GM23248 (cell line): ENCODE measurements around the gene PCDHA9. TPM values are rescaled to one million over a fixed set of nuclear protein-coding genes. Genes with fewer than 3 reads are reported as not detected.
"Not testable (repeated sequence)": the region's sequence is repeated elsewhere in the genome, so short reads cannot be mapped to it uniquely, and the experiment has no call there.

Experiments used
- DNase-seq: peaks from one replicate; pipeline ENCODE4 v3.0.0-alpha.2; 2015
- H2AFZ ChIP-seq: fragments of 200-600 bp; sonication (generic); 2 replicates; pipeline ENCODE4 v1.6.1; 2016; ENCODE audit warnings: antibody characterized with exemption
- H3F3A ChIP-seq: fragments of 200-600 bp; sonication (generic); 2 replicates; pipeline ENCODE4 v1.6.1; 2016; ENCODE audit warnings: mild to moderate bottlenecking, antibody characterized with exemption, mixed run types; ENCODE audit not compliant: insufficient read depth
- H3K27ac ChIP-seq: fragments of 200-600 bp; sonication (generic); 2 replicates; pipeline ENCODE4 v1.5.1; 2016; ENCODE audit warnings: mild to moderate bottlenecking
- H3K27me3 ChIP-seq: fragments of 200-600 bp; sonication (generic); replicated peaks from 2 replicates; pipeline ENCODE4 v1.6.1; 2016; ENCODE audit warnings: mild to moderate bottlenecking; ENCODE audit not compliant: insufficient read depth
- H3K36me3 ChIP-seq: fragments of 200-600 bp; sonication (generic); 2 replicates; pipeline ENCODE4 v1.6.1; 2016; ENCODE audit warnings: low read depth, mild to moderate bottlenecking
- H3K4me1 ChIP-seq: fragments of 200-600 bp; sonication (generic); 2 replicates; pipeline ENCODE4 v1.6.1; 2016; ENCODE audit warnings: mild to moderate bottlenecking; ENCODE audit not compliant: insufficient read depth
- H3K4me2 ChIP-seq: fragments of 200-600 bp; sonication (generic); one replicate; pipeline ENCODE4 v1.6.1; 2016; ENCODE audit warnings: mild to moderate bottlenecking; ENCODE audit not compliant: unreplicated experiment
- H3K4me3 ChIP-seq: fragments of 200-600 bp; sonication (generic); 2 replicates; pipeline ENCODE4 v1.5.1; 2016; ENCODE audit warnings: mild to moderate bottlenecking
- H3K79me2 ChIP-seq: fragments of 200-600 bp; sonication (generic); 2 replicates; pipeline ENCODE4 v1.6.1; 2016; ENCODE audit warnings: mild to moderate bottlenecking; ENCODE audit not compliant: insufficient read depth
- H3K9ac ChIP-seq: fragments of 200-600 bp; sonication (generic); 2 replicates; pipeline ENCODE4 v1.6.1; 2016; ENCODE audit warnings: mild to moderate bottlenecking
- H3K9me2 ChIP-seq: fragments of 200-600 bp; sonication (generic); 2 replicates; pipeline ENCODE4 v1.6.1; 2016; ENCODE audit warnings: mixed run types, mild to moderate bottlenecking, moderate library complexity; ENCODE audit not compliant: insufficient read depth
- H3K9me3 ChIP-seq: fragments of 200-600 bp; sonication (generic); one replicate; pipeline ENCODE4 v1.6.1; 2017; ENCODE audit warnings: low read depth
- H4K20me1 ChIP-seq: fragments of 200-600 bp; sonication (generic); 2 replicates; pipeline ENCODE4 v1.6.0; 2016; ENCODE audit not compliant: insufficient read depth
- EZH2 ChIP-seq: fragments of 200-600 bp; sonication (generic); IDR thresholded peaks from 2 replicates; pipeline ENCODE4 v1.6.1; 2018; ENCODE audit warnings: antibody characterized with exemption, mild to moderate bottlenecking; ENCODE audit not compliant: insufficient read depth, poor library complexity, severe bottlenecking
- EZH2phosphoT487 ChIP-seq: fragments of 200-600 bp; sonication (generic); IDR thresholded peaks from 2 replicates; pipeline ENCODE4 v1.6.1; 2018; ENCODE audit warnings: antibody characterized with exemption, moderate library complexity, mild to moderate bottlenecking, low read depth; ENCODE audit not compliant: insufficient read depth
- WGBS, 2 experiments: methylation state at CpG; one replicate each; pipeline ENCODE4 v1.1.6; 2015 to 2017; ENCODE audit warnings: low lambda C conversion rate in 2 of 2, low coverage in 1 of 2; ENCODE audit errors: missing lambda C conversion rate in 2 of 2; 5-methylcytosine and 5-hydroxymethylcytosine counted together
- in situ Hi-C: fragments of 300-500 bp; cut with MboI; formaldehyde crosslinking; loops from 2 replicates; pipeline ENCODE4 v1.15.0; 2020
- polyA plus RNA-seq: library from polyadenylated mRNA; unstranded; fragments of >200 nt; fragmentation: Nextera tagmentation; extraction: Ambion mirVana; gene quantifications from 2 replicates; pipeline ENCODE4 v1.2.1, GENCODE V29; 2016
- total RNA-seq: library from RNA; depleted of rRNA; stranded (reverse); fragments of >200 nt; shearing (Covaris generic); gene quantifications from 2 replicates; pipeline ENCODE4 v1.2.3, GENCODE V29; 2014

PCDHA9 gene
- total and polyA plus RNA-seq, 2 experiments from 2014 or later: 0.04 TPM; not detected in 1

- Histone ChIP-seq H3K9me2 (no peaks in the 10 kb centered on the region), H3K9ac (no peak overlapping the region), H3K4me1 (no peaks in the 10 kb centered on the region), H2AFZ (no peak overlapping the region), H3F3A (no peaks in the 10 kb centered on the region), H3K27me3 (no peaks in the 10 kb centered on the region), H3K9me3 (no peaks in the 10 kb centered on the region), H3K4me2 (no peak overlapping the region), H4K20me1 (no peaks in the 10 kb centered on the region), H3K36me3 (no peaks in the 10 kb centered on the region), H3K4me3 (no peak overlapping the region), H3K79me2 (no peaks in the 10 kb centered on the region), H3K27ac (no peak overlapping the region)
- 46 to 50% methylated on average over 39 to 53 of the region's 53 CpGs for WGBS, 2 experiments
- no peak for TF ChIP-seq EZH2phosphoT487
- no peak for TF ChIP-seq EZH2
- in situ Hi-C loops: no loop called here
- no peak for DNase-seq
Observed at GRCh38 chr5:140802781-140803271, 45.4 kb upstream of the PCDHA9 start.

DNA sequence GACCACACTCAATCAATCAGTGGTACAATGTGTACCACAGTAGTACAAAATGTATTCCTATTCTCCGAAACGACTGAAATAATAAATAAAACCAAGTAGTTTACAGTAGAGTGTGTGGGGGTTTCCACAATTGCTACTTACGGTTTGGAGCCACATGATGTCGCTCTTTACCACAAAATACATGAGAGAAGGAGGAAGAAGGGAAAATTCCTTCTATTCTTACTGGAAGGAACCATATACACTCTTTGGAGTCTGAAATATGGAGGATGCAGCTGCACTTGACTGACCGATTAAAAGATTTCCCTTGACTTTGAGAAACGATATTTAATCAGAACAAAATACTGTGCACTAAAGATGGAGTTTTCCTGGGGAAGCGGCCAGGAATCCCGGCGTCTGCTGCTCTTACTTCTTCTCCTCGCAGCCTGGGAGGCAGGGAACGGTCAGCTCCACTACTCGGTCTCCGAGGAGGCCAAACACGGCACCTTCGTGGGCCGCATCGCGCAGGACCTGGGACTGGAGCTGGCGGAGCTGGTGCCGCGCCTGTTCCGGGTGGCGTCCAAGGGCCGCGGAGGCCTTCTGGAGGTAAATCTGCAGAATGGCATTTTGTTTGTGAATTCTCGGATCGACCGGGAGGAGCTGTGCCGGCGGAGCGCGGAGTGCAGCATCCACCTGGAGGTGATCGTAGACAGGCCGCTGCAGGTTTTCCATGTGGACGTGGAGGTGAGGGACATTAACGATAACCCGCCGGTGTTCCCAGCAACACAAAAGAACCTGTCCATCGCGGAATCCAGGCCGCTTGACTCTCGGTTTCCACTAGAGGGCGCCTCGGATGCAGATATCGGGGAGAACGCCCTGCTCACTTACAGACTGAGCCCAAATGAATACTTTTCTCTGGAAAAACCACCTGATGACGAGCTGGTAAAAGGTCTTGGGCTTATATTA lies 41.1 kb upstream of the PCDHA9 start, which contains the start of gene PCDHA4:
Gene PCDHA4, plus strand, starts transcription at position 235 of the 942 bp plus-strand sequence.
- no peaks in the 10 kb centered on the region for H3K9me2 ChIP-seq

DNA sequence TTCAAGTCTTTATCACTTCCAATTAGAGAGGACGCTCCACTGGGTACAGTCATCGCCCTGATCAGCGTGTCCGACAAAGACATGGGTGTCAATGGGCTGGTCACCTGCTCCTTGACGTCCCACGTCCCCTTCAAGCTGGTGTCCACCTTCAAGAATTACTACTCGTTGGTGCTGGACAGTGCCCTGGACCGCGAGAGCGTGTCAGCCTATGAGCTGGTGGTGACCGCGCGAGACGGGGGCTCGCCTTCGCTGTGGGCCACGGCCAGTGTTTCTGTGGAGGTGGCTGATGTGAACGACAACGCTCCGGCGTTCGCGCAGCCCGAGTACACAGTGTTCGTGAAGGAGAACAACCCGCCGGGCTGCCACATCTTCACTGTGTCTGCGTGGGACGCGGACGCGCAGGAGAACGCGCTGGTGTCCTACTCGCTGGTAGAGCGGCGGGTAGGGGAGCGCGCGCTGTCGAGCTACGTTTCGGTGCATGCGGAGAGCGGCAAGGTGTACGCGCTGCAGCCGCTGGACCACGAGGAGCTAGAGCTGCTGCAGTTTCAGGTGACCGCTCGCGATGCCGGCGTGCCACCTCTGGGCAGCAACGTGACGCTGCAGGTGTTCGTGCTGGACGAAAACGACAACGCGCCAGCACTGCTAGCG lies 39.8 kb upstream of the PCDHA9 start:
- H4K20me1 ChIP-seq, DNase-seq, H3K9ac ChIP-seq, H3K27ac ChIP-seq, H3K9me2 ChIP-seq, H3K4me1 ChIP-seq, H3F3A ChIP-seq, in situ Hi-C loops, H3K79me2 ChIP-seq, H2AFZ ChIP-seq, H3K27me3 ChIP-seq, H3K9me3 ChIP-seq, H3K4me3 ChIP-seq, H3K36me3 ChIP-seq, H3K4me2 ChIP-seq: not testable (repeated sequence)
- WGBS, 2 experiments: 53 to 59% methylated on average over 45 to 62 of the region's 62 CpGs

More for the DNA sequence above, 41.1 kb upstream of the PCDHA9 start, which contains the start of gene PCDHA4:
- Histone ChIP-seq H3K79me2 (no peaks in the 10 kb centered on the region), H4K20me1 (no peaks in the 10 kb centered on the region), H3F3A (no peaks in the 10 kb centered on the region), H3K4me1 (no peaks in the 10 kb centered on the region), H3K9me3 (no peaks in the 10 kb centered on the region), H3K4me2 (no peak within 1 kb of the TSS), H3K27ac (no peak within 1 kb of the TSS), H3K9ac (no peak within 1 kb of the TSS), H2AFZ (no peak within 1 kb of the TSS), H3K27me3 (no peaks in the 10 kb centered on the region), H3K36me3 (no peaks in the 10 kb centered on the region), H3K4me3 (no peak within 1 kb of the TSS)
- TF ChIP-seq EZH2: no peak
- TF ChIP-seq EZH2phosphoT487: no peak
- in situ Hi-C loops: no loop called here
- 30 to 31% methylated on average over 40 to 46 of the region's 47 CpGs for WGBS, 2 experiments
- DNase-seq: peak; percentile 12

DNA sequence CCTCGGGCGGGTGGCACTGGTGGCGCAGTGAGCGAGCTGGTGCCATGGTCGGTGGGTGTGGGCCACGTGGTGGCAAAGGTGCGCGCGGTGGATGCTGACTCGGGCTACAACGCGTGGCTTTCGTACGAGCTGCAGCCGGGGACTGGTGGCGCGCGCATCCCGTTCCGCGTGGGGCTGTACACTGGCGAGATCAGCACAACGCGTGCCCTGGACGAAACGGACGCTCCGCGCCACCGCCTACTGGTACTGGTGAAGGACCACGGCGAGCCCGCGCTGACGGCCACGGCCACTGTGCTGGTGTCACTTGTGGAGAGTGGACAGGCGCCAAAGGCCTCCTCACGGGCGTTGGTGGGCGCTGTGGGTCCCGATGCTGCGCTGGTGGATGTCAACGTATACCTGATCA lies 39.3 kb upstream of the PCDHA9 start:
- H3K9ac ChIP-seq: no peak overlapping the region
- H3K4me1 ChIP-seq: no peaks in the 10 kb centered on the region
- TF ChIP-seq EZH2phosphoT487 (no peak), EZH2 (no peak)
- no peak overlapping the region for H3K4me3 ChIP-seq
- H2AFZ ChIP-seq: no peak overlapping the region
- H4K20me1 ChIP-seq: no peaks in the 10 kb centered on the region
- H3K9me3 ChIP-seq: peaks cover 4% of the 10 kb centered on the region
- no peaks in the 10 kb centered on the region for H3K9me2 ChIP-seq
- no peaks in the 10 kb centered on the region for H3F3A ChIP-seq
- no peaks in the 10 kb centered on the region for H3K36me3 ChIP-seq
- H3K79me2 ChIP-seq: no peaks in the 10 kb centered on the region
- WGBS, 2 experiments: 41 to 53% methylated on average over 15 to 42 of the region's 43 CpGs
- H3K4me2 ChIP-seq: no peak overlapping the region
- no peak for DNase-seq
- in situ Hi-C loops: no loop called here
- no peaks in the 10 kb centered on the region for H3K27me3 ChIP-seq
- no peak overlapping the region for H3K27ac ChIP-seq
